ENCODE results near the gene ZNF614. TPM values are rescaled to one million over a fixed set of nuclear protein-coding genes. Genes with fewer than 3 reads are reported as not detected.
A peak's percentile ranks its signal among the peaks of the same experiment; 100 is the strongest.
"Not testable (repeated sequence)": the region's sequence is repeated elsewhere in the genome, so short reads cannot be mapped to it uniquely, and the experiment has no call there.

Gene ZNF614
- total and polyA plus RNA-seq, 7 experiments from 2014 or later, result 5.0 to 14.1 (median 7.5) TPM

DNA sequence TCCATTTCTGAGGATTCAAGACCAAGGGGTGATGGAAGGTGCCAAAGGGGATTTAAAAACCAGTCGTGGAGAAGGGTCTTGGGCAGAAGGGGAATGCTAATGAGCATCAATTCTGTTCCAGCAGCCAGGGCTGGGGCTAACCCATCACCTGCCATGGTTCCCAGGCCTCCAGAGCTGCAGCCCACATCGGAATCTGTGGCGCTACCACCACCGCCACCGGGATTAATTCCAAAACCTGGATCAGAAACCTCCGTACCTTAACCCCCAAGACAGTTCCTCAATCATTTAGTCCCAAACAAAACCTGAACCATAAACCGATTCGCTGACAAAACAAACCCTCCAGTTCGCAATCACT, 20.8 kb downstream of the ZNF614 start:
- no peak for DNase-seq
- Histone ChIP-seq H3K27ac (ENCODE audit: low read depth, low read length) (peak overlapping the region; percentile 83), H3K4me1 (ENCODE audit: control insufficient read depth in 2 of 2, insufficient read depth in 2 of 2, low read length in 2 of 2) (peaks cover 7% of the 10 kb centered on the region in 2 donors), H3K27me3 (ENCODE audit: control insufficient read depth in 2 of 2, insufficient read depth in 2 of 2, low read length in 2 of 2) (no peaks in the 10 kb centered on the region), H3K36me3 (ENCODE audit: control insufficient read depth in 2 of 3, insufficient read depth in 3 of 3, low read length in 3 of 3) (peaks cover 0 to 19% (median 4%) of the 10 kb centered on the region in 3 experiments), H3K4me3 (ENCODE audit: low read length) (peak overlapping the region; percentile 89), H3K9me3 (ENCODE audit: control insufficient read depth in 2 of 3, low read length in 3 of 3) (peaks cover 0 to 33% (median under 1%) of the 10 kb centered on the region in 3 experiments)
- H3K4me3 Mint-ChIP-seq, result peak overlapping the region; percentile 92 to 98 (median 98)
- peaks cover 15 to 33% (median 21%) of the 10 kb centered on the region in 7 donors for H3K4me1 Mint-ChIP-seq
- CTCF ChIA-PET, result no interaction called here
- POLR2A ChIA-PET, result interaction anchor here (1.0 to 2.5 kb wide), 3 partner anchors 21 to 41 kb away, joined by 3 to 13 read pairs (median 12); partner anchors contain the start of genes ZNF432 and ZNF614
- no peaks in the 10 kb centered on the region for H3K27me3 Mint-ChIP-seq
- no peak for ATAC-seq
- intact Hi-C loops (cut with micrococcal nuclease), result loop anchor here in 1 of 2 donors (5.0 kb wide), 1 partner anchor 230 kb away; no protein-coding TSS in a partner anchor
- H3K27ac Mint-ChIP-seq, result peak overlapping the region; percentile 91 to 99 (median 95)
- H3K9me3 Mint-ChIP-seq, result peaks cover 6 to 89% (median 46%) of the 10 kb centered on the region in 11 donors
- H3K36me3 Mint-ChIP-seq, result peaks cover 16 to 61% (median 42%) of the 10 kb centered on the region in 5 donors

DNA sequence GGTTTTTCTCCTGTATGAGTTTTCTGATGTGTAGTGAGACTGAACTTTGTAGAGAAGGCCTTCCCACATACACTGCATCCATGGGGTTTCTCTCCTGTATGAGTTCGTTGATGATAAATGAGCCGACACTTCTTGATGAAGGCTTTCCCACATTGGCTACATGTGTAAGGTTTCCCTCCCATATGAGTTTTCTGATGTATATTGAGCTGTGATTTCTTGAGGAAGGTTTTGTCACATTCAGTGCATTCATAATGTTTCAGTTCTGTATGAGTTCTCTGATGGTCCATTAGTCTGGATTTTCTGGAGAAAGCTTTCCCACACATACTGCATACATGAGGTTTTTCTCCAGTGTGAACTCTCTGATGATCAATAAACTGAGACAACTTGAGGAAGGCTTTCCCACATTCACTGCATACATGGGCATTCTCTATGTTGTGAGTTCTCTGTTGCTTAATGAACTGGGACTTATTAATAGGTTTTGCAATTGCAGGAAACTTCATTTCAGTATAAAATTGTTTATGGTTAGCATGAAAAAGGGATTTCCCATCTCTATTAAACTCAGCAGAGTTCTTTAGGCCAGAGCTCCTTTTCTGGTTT, 34.0 kb downstream of the ZNF614 start:
- POLR2A ChIA-PET, result no interaction called here
- no peaks in the 10 kb centered on the region for H3K4me1 ChIP-seq (ENCODE audit: control insufficient read depth in 2 of 2, insufficient read depth in 2 of 2, low read length in 2 of 2)
- peaks cover 20 to 48% (median 21%) of the 10 kb centered on the region in 3 experiments for H3K36me3 ChIP-seq (ENCODE audit: control insufficient read depth in 2 of 3, insufficient read depth in 3 of 3, low read length in 3 of 3)
- H3K27me3 Mint-ChIP-seq, result no peaks in the 10 kb centered on the region
- H3K27me3 ChIP-seq (ENCODE audit: control insufficient read depth in 2 of 2, insufficient read depth in 2 of 2, low read length in 2 of 2), result no peaks in the 10 kb centered on the region
- no peak overlapping the region for H3K27ac ChIP-seq (ENCODE audit: low read depth, low read length)
- intact Hi-C loops (cut with micrococcal nuclease), result no loop called here
- CTCF ChIA-PET, result no interaction called here
- no peaks in the 10 kb centered on the region for H3K4me1 Mint-ChIP-seq
- H3K36me3 Mint-ChIP-seq, result peaks cover 44 to 79% (median 68%) of the 10 kb centered on the region in 5 donors
- H3K9me3 Mint-ChIP-seq, result peaks cover 3 to 97% (median 79%) of the 10 kb centered on the region in 11 donors
- DNase-seq (no peak), ATAC-seq (no peak)
- no peak overlapping the region for H3K27ac Mint-ChIP-seq
- peak overlapping the region; percentile 26 for H3K4me3 ChIP-seq (ENCODE audit: low read length)
- peaks cover 33 to 88% (median 45%) of the 10 kb centered on the region in 3 experiments for H3K9me3 ChIP-seq (ENCODE audit: control insufficient read depth in 2 of 3, low read length in 3 of 3)
- H3K4me3 Mint-ChIP-seq, result no peak overlapping the region

DNA sequence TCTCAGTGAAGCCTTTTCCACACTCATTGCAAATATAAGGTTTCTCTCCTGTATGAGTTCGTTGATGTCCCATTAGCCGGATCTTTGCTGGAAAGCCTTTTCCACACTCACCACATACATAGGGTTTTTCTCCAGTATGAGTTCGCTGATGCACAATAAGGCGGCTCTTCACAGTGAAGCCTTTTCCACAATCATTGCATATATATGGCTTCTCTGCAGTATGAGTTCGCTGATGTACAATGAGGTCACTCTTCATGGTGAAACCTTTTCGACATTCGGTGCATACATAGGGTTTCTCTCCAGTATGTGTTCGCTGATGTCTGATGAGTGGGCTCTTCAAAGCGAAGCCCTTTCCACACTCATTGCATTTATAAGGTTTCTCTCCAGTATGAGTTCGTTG, 34.8 kb downstream of the ZNF614 start:
- Mint-ChIP-seq H3K36me3 (peaks cover 49 to 78% (median 62%) of the 10 kb centered on the region in 5 donors), H3K9me3 (peaks cover 3 to 97% (median 79%) of the 10 kb centered on the region in 11 donors), H3K4me1 (peaks cover 0 to 4% (median 0%) of the 10 kb centered on the region in 7 donors), H3K27ac (no peak overlapping the region), H3K4me3 (no peak overlapping the region), H3K27me3 (no peaks in the 10 kb centered on the region)
- no peaks in the 10 kb centered on the region for H3K4me1 ChIP-seq (ENCODE audit: control insufficient read depth in 2 of 2, insufficient read depth in 2 of 2, low read length in 2 of 2)
- DNase-seq (no peak), ATAC-seq (no peak)
- POLR2A ChIA-PET, result no interaction called here
- H3K27ac ChIP-seq (ENCODE audit: low read depth, low read length), result no peak overlapping the region
- no peaks in the 10 kb centered on the region for H3K27me3 ChIP-seq (ENCODE audit: control insufficient read depth in 2 of 2, insufficient read depth in 2 of 2, low read length in 2 of 2)
- peaks cover 14 to 41% (median 14%) of the 10 kb centered on the region in 3 experiments for H3K36me3 ChIP-seq (ENCODE audit: control insufficient read depth in 2 of 3, insufficient read depth in 3 of 3, low read length in 3 of 3)
- H3K9me3 ChIP-seq (ENCODE audit: control insufficient read depth in 2 of 3, low read length in 3 of 3), result peaks cover 32 to 89% (median 47%) of the 10 kb centered on the region in 3 experiments
- peak overlapping the region; percentile 26 for H3K4me3 ChIP-seq (ENCODE audit: low read length)
- CTCF ChIA-PET, result no interaction called here
- intact Hi-C loops (cut with micrococcal nuclease), result no loop called here

DNA sequence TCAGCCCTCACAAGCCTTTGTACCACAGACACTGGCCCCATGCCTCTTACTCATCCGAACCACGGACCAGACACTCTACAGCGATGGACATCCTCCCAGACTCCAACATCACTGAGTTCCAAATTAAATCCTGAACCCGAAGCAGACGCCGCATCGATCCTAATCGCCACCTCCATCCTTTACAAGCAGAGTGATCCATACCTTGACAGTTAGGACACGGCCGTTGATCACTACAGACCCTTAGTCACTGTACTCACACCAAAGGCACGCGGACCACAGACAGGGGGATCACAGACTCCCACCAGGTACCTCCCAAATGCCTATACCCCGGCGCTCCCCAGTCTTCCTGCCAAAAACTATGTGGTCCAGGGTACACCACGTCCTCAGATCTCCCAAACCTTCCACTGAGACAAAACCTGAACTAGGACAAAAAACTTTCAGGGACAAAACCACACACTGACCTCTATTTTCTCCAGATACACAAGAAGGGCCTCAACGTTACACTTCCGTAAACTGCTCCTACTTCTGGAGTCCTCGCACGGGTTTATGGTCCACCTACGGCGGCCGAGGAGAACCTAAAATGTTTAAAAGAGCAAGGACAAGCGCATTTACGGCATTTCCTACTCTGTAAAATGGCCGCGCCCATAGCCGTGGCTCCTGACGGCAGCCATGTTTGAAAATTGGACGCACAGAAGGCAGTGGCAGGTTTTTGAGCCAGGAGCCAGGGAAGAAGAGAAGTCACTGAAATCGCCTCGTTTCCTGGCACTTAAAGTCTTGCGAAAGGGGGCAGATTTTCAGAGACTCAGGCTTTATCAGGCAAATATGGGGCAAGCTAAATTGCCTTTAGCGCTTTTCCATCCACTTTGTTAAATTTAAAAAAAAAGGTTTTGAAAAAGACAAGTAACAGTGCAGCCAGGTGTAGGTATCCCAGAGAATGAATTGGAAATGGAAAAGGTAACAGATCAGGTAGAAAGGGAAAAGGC, 41.6 kb downstream of the ZNF614 start, which contains the start of gene ZNF350:
Gene ZNF350, minus strand, starts transcription at position 532 of the 983 bp plus-strand sequence. CDS start 12,480 bp downstream, outside the sequence.
- Histone ChIP-seq H3K9me3 (ENCODE audit: control insufficient read depth in 2 of 3, low read length in 3 of 3) (peaks cover 4 to 67% (median 19%) of the 10 kb centered on the region in 3 experiments), H3K4me1 (ENCODE audit: control insufficient read depth in 2 of 2, insufficient read depth in 2 of 2, low read length in 2 of 2) (peaks cover 6 to 10% of the 10 kb centered on the region in 2 donors), H3K36me3 (ENCODE audit: control insufficient read depth in 2 of 3, insufficient read depth in 3 of 3, low read length in 3 of 3) (peaks cover 0 to 15% (median 0%) of the 10 kb centered on the region in 3 experiments), H3K4me3 (ENCODE audit: low read length) (peak within 1 kb of the TSS; percentile 89), H3K27me3 (ENCODE audit: control insufficient read depth in 2 of 2, insufficient read depth in 2 of 2, low read length in 2 of 2) (no peaks in the 10 kb centered on the region), H3K27ac (ENCODE audit: low read depth, low read length) (peak within 1 kb of the TSS; percentile 82)
- CTCF ChIA-PET, result no interaction called here
- H3K27ac Mint-ChIP-seq, result peak within 1 kb of the TSS; percentile 91 to 98 (median 94)
- POLR2A ChIA-PET, result interaction anchor here (0.6 to 1.4 kb wide), 2 partner anchors 60 to 62 kb away, joined by 3 to 4 read pairs; no protein-coding TSS in a partner anchor
- intact Hi-C loops (cut with micrococcal nuclease), result loop anchor here (1.0 to 2.0 kb wide), 10 partner anchors 22 to 203 kb away; partner anchors contain the start of genes ZNF613 (in 2 of the 2), ZNF614 (in 2 of the 2), ZNF615 (in 2 of the 2) and ZNF616 (in 1 of the 2)
- H3K4me3 Mint-ChIP-seq, result peak within 1 kb of the TSS; percentile 93 to 99 (median 96)
- no peaks in the 10 kb centered on the region for H3K27me3 Mint-ChIP-seq
- DNase-seq (peak; percentile 61 to 94 (median 89)), ATAC-seq (peak; percentile 100)
- H3K36me3 Mint-ChIP-seq, result peaks cover 26 to 67% (median 53%) of the 10 kb centered on the region in 5 donors
- H3K9me3 Mint-ChIP-seq, result peaks cover under 1 to 90% (median 65%) of the 10 kb centered on the region in 11 donors
- peaks cover 10 to 33% (median 20%) of the 10 kb centered on the region in 7 donors for H3K4me1 Mint-ChIP-seq

DNA sequence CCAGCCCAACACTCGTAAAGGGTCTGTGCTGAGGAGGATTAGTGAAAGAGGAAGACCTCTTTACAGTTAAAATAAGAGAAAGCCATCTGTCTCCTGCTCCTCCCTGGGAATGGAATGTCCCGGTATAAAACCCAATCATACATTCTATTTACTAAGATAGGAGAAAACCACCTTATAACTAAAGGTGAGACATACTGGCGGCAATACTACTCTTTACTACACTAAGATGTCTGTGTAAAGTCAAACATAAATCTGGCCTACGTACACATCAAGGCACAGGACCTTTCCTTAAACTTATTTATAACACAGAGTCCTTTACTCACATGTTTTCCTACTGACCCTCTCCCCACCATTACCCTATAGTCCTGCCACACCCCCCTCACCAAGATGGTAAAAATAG, 44.8 kb downstream of the ZNF614 start:
- ChIA-PET POLR2A (interaction anchor here (1.2 kb wide), 1 partner anchor 13 kb away, joined by 3 read pairs; no protein-coding TSS in a partner anchor), CTCF (no interaction called here)
- ATAC-seq (no peak), DNase-seq (no peak)
- peaks cover 29 to 83% (median 76%) of the 10 kb centered on the region in 5 donors for H3K36me3 Mint-ChIP-seq
- H3K9me3 Mint-ChIP-seq, result peaks cover 5 to 94% (median 67%) of the 10 kb centered on the region in 11 donors
- H3K4me1 Mint-ChIP-seq, result peaks cover 11 to 29% (median 20%) of the 10 kb centered on the region in 7 donors
- no peaks in the 10 kb centered on the region for H3K27me3 Mint-ChIP-seq
- no peak overlapping the region for H3K27ac ChIP-seq (ENCODE audit: low read depth, low read length)
- H3K27ac Mint-ChIP-seq, result no peak overlapping the region
- H3K27me3 ChIP-seq (ENCODE audit: control insufficient read depth in 2 of 2, insufficient read depth in 2 of 2, low read length in 2 of 2), result no peaks in the 10 kb centered on the region
- no peak overlapping the region for H3K4me3 ChIP-seq (ENCODE audit: low read length)
- peaks cover 0 to 46% (median 3%) of the 10 kb centered on the region in 3 experiments for H3K36me3 ChIP-seq (ENCODE audit: control insufficient read depth in 2 of 3, insufficient read depth in 3 of 3, low read length in 3 of 3)
- H3K4me1 ChIP-seq (ENCODE audit: control insufficient read depth in 2 of 2, insufficient read depth in 2 of 2, low read length in 2 of 2), result peaks cover 6 to 10% of the 10 kb centered on the region in 2 donors
- H3K4me3 Mint-ChIP-seq, result peak overlapping the region in 1 of 10 donors; percentile 34
- intact Hi-C loops (cut with micrococcal nuclease), result no loop called here
- peaks cover 6 to 71% (median 18%) of the 10 kb centered on the region in 3 experiments for H3K9me3 ChIP-seq (ENCODE audit: control insufficient read depth in 2 of 3, low read length in 3 of 3)

DNA sequence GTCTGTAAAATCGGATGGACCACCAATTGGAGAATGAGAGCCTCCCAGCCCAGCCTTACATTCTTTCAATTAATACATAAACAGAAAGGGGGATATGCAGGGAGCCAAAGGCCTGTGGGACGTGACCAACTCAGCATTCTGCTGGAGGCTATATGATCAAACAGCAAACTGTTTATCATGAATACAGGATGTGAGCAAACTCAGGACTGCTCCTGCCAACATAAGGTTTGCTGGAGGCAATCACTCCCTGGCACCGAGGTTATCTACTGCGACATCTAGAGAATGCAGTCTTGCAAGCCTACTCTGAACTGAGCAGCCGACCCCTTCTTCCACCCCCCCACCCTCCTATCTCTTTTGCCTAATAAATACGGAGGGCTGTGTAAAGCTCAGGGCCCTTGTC, 47.3 kb downstream of the ZNF614 start:
- Mint-ChIP-seq H3K4me3 (peak overlapping the region in 1 of 10 donors; percentile 44), H3K9me3 (peaks cover 12 to 96% (median 77%) of the 10 kb centered on the region in 11 donors), H3K36me3 (peaks cover 41 to 90% (median 89%) of the 10 kb centered on the region in 5 donors), H3K4me1 (peaks cover 5 to 18% (median 8%) of the 10 kb centered on the region in 7 donors)
- peaks cover 0 to 56% (median 3%) of the 10 kb centered on the region in 3 experiments for H3K36me3 ChIP-seq (ENCODE audit: control insufficient read depth in 2 of 3, insufficient read depth in 3 of 3, low read length in 3 of 3)
- ATAC-seq; H3K4me1 ChIP-seq (ENCODE audit: control insufficient read depth in 2 of 2, insufficient read depth in 2 of 2, low read length in 2 of 2); H3K27ac ChIP-seq (ENCODE audit: low read depth, low read length); POLR2A ChIA-PET; H3K27me3 ChIP-seq (ENCODE audit: control insufficient read depth in 2 of 2, insufficient read depth in 2 of 2, low read length in 2 of 2); CTCF ChIA-PET; intact Hi-C loops (cut with micrococcal nuclease); H3K27me3 Mint-ChIP-seq; DNase-seq; H3K27ac Mint-ChIP-seq; H3K4me3 ChIP-seq (ENCODE audit: low read length): not testable (repeated sequence)
- peaks cover 16 to 85% (median 28%) of the 10 kb centered on the region in 3 experiments for H3K9me3 ChIP-seq (ENCODE audit: control insufficient read depth in 2 of 3, low read length in 3 of 3)
